ENCODE results near the gene SPINDOC.

Gene SPINDOC

GRCh38 chr11:63767267-63767564 lies 46.0 kb upstream of the SPINDOC start:
- no peak for TF ChIP-seq CTCF (IDR thresholded peaks at IDR 0.05; ENCODE audit: low read depth, low read length)
- no peak for TF ChIP-seq POLR2A (IDR thresholded peaks at IDR 0.05; ENCODE audit: extremely low read depth, insufficient read length)
- TF ChIP-seq MAX (IDR thresholded peaks at IDR 0.05; ENCODE audit: low read depth, low read length): no peak
- no peak for TF ChIP-seq MYC (IDR thresholded peaks at IDR 0.05; ENCODE audit: low read depth, low read length)
- no peak for DNase-seq (ENCODE audit: low read depth)
- H3K4me3 ChIP-seq (ENCODE audit: low read depth, low read length): peak overlapping the region; percentile 86

GRCh38 chr11:63767565-63768236 lies 45.6 kb upstream of the SPINDOC start:
- peak; percentile 89 for DNase-seq (ENCODE audit: low read depth)
- peak overlapping the region; percentile 86 for H3K4me3 ChIP-seq (ENCODE audit: low read depth, low read length)
- TF ChIP-seq MAX (IDR thresholded peaks at IDR 0.05; ENCODE audit: low read depth, low read length) (no peak; the same call in 1 of the 2 replicates), POLR2A (IDR thresholded peaks at IDR 0.05; ENCODE audit: extremely low read depth, insufficient read length) (no peak)

DNA sequence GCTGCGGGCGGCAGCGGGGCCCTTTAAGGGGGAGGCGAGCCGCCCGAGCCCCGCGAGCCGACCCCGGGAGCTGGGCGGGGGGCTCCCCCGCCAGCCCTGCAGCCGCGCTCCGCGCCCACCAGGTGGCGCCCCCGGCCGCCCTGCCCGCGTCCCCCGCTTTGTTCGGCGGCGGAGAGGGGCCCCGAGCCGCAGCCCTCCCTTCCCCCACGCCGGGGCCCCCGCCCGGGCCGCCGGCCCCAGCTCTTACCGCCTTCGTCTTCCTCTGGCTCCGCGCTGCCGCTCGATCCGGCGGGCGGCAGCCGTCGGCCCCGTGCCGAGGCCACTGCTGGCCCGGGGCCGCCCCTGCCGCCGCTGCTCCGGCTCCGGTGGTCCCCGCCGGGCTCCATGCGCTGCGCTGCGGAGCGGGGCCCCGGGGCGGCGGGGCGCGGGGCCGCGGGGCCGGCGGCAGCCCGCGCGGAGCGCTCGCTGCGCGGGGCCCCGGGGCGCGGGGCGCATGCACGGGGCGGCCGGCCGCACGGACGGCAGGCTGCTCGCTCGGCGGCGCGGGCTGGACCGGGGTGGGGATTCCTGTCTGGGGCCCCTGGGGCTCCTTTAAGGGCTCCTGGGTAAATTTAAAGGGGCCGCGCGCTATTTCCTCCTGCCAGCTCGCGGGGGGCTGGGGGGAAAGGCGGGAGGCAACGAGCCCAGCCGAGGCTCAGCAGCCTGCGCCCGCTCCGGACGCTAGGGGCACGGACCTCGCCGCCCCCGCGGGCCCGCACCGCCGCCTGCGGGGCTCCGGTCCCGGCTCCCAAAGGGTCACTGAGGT lies 44.8 kb upstream of the SPINDOC start, which contains the start of gene ZFTA:
ZFTA (minus strand) TSS at position 539 of the 805 bp plus-strand sequence; CDS start at position 386, 153 bp downstream.
- peak; percentile 84 for DNase-seq (ENCODE audit: low read depth)
- H3K4me3 ChIP-seq (ENCODE audit: low read depth, low read length): peak within 1 kb of the TSS; percentile 86
- no peak for TF ChIP-seq MYC (IDR thresholded peaks at IDR 0.05; ENCODE audit: low read depth, low read length)
- TF ChIP-seq CTCF (IDR thresholded peaks at IDR 0.05; ENCODE audit: low read depth, low read length): peak; percentile 41
- no peak for TF ChIP-seq MAX (IDR thresholded peaks at IDR 0.05; ENCODE audit: low read depth, low read length)
- peak; percentile 36 for TF ChIP-seq POLR2A (IDR thresholded peaks at IDR 0.05; ENCODE audit: extremely low read depth, insufficient read length)

- DNase-seq (ENCODE audit: low read depth): peak; percentile 60
- TF ChIP-seq POLR2A (IDR thresholded peaks at IDR 0.05; ENCODE audit: extremely low read depth, insufficient read length) (no peak), MYC (IDR thresholded peaks at IDR 0.05; ENCODE audit: low read depth, low read length) (no peak), MAX (IDR thresholded peaks at IDR 0.05; ENCODE audit: low read depth, low read length) (no peak), CTCF (IDR thresholded peaks at IDR 0.05; ENCODE audit: low read depth, low read length) (no peak)
- H3K4me3 ChIP-seq (ENCODE audit: low read depth, low read length): peak overlapping the region; percentile 36
These were observed 44.1 kb upstream of the SPINDOC start for GRCh38 chr11:63769042-63769713.

DNA sequence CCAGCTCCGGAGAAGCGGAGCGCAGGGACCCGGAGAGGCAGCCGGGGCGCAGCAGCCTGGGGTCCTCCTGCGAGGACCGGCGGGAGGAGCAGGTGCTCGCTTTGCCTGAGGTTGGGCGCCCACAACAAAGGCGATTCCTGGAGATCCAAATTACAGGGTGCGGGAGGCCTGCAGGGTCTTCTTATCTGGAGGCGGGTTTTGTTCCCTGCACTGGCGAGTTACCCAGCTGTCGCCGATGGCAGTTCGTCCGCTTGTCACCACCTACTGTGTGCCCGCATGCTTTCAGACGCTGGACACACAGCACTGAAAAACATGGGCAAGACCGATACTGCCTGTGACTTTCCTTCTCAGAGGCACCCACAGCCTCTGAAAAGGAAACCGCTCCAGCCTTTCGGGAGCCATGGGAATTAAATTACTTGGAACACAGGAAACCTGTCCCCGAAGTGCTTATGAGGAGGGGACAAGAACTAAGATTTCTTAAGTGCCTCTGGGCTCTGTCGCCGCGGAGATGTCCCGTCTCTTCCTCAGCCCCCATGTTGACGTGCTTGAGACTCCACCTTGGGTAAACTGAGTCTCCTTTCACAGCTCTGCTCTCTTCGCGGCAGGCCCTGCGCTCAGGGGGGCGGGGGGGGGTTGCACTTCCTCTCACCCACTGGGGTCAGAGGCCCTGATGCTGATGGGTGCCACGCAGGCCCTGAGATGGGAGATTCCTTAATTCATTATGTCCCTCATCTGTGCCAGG lies 43.4 kb upstream of the SPINDOC start:
- DNase-seq (ENCODE audit: low read depth): no peak
- no peak overlapping the region for H3K4me3 ChIP-seq (ENCODE audit: low read depth, low read length)
- TF ChIP-seq MAX (IDR thresholded peaks at IDR 0.05; ENCODE audit: low read depth, low read length): no peak
- TF ChIP-seq MYC (IDR thresholded peaks at IDR 0.05; ENCODE audit: low read depth, low read length): no peak
- TF ChIP-seq POLR2A (IDR thresholded peaks at IDR 0.05; ENCODE audit: extremely low read depth, insufficient read length): no peak
- no peak for TF ChIP-seq CTCF (IDR thresholded peaks at IDR 0.05; ENCODE audit: low read depth, low read length)

Data from NB4 (cell line).